PC-3 (cell line): ENCODE results near the gene SYCP3. TPM values are rescaled to one million over a fixed set of nuclear protein-coding genes. Genes with fewer than 3 reads are reported as not detected.

Experiments used
- ATAC-seq: fragments of 200-7000 bp; cut with Tn5 transposase; 2 replicates; pipeline ENCODE4 v1.9.1; 2020; ENCODE audit warnings: mild to moderate bottlenecking, moderate library complexity
- BruUV-seq: library from RNA; stranded (reverse); fragments of 400-500 nt; replicated peaks from 2 replicates; lab custom pipeline; 2021; lab: Mats Ljungman, UMichigan
- CTCF ChIA-PET: fragments of 300-600 bp; sonication (Branson Sonifier 250); formaldehyde crosslinking; loops from one replicate; lab custom pipeline; 2022; ENCODE audit warnings: antibody characterized with exemption; lab: Charles Lee
- POLR2A ChIA-PET: fragments of 300-600 bp; sonication (Branson Sonifier 250); formaldehyde crosslinking; loops from one replicate; lab custom pipeline; 2022; ENCODE audit warnings: antibody characterized with exemption; ENCODE audit not compliant: unreplicated experiment; lab: Charles Lee
- DNase-seq: peaks from one replicate; pipeline ENCODE4 v3.0.0-alpha.2; 2015
- H2AFZ ChIP-seq: fragments of 300-600 bp; sonication (generic); 2 replicates; pipeline ENCODE4 v1.6.0; 2016; ENCODE audit warnings: antibody characterized with exemption, low read length
- H3F3A ChIP-seq: fragments of 300-600 bp; sonication (generic); one replicate; pipeline ENCODE4 v1.6.0; 2017; ENCODE audit warnings: antibody characterized with exemption, low read length, control low read depth, mild to moderate bottlenecking; ENCODE audit not compliant: unreplicated experiment
- H3K27ac ChIP-seq: fragments of 300-600 bp; sonication (generic); 2 replicates; pipeline ENCODE4 v1.5.1; 2016; ENCODE audit warnings: mild to moderate bottlenecking, low read length
- H3K27me3 ChIP-seq: fragments of 300-600 bp; sonication (generic); 2 replicates; pipeline ENCODE4 v1.6.1; 2016; ENCODE audit warnings: low read length, mixed read lengths
- H3K36me3 ChIP-seq: fragments of 300-600 bp; sonication (generic); 2 replicates; pipeline ENCODE4 v1.6.1; 2016; ENCODE audit warnings: low read depth, mixed run types, low read length, mixed read lengths
- H3K4me1 ChIP-seq: fragments of 300-600 bp; sonication (generic); 2 replicates; pipeline ENCODE4 v1.5.1; 2016; ENCODE audit warnings: low read length; ENCODE audit not compliant: insufficient read depth
- H3K4me2 ChIP-seq: fragments of 300-600 bp; sonication (generic); 2 replicates; pipeline ENCODE4 v1.6.0; 2016; ENCODE audit warnings: low read length
- H3K4me3 ChIP-seq: fragments of 300-600 bp; sonication (generic); 2 replicates; pipeline ENCODE4 v1.5.1; 2016; ENCODE audit warnings: mild to moderate bottlenecking, low read length, mixed read lengths
- H3K79me2 ChIP-seq: fragments of 300-600 bp; sonication (generic); 2 replicates; pipeline ENCODE4 v1.6.1; 2017; ENCODE audit warnings: low read length, mixed read lengths
- H3K9ac ChIP-seq: fragments of 300-600 bp; sonication (generic); 2 replicates; pipeline ENCODE4 v1.6.0; 2016; ENCODE audit warnings: mild to moderate bottlenecking, low read length
- H3K9me2 ChIP-seq: fragments of 300-600 bp; sonication (generic); replicated peaks from 2 replicates; pipeline ENCODE4 v1.6.1; 2016; ENCODE audit warnings: mixed run types, low read length, mixed read lengths
- H3K9me3 ChIP-seq: fragments of 300-600 bp; sonication (generic); 2 replicates; pipeline ENCODE4 v1.6.1; 2016; ENCODE audit warnings: low read length, mixed read lengths
- H4K20me1 ChIP-seq: fragments of 300-600 bp; sonication (generic); 2 replicates; pipeline ENCODE4 v1.6.1; 2016; ENCODE audit warnings: low read length, mixed read lengths
- CTCF ChIP-seq: fragments of 300-600 bp; sonication (generic); conservative IDR thresholded peaks from 2 replicates; pipeline ENCODE4 v1.5.1; 2017; ENCODE audit warnings: antibody characterized with exemption, low read depth, mild to moderate bottlenecking, low read length
- EZH2 ChIP-seq: fragments of 300-600 bp; sonication (generic); IDR thresholded peaks from one replicate; pipeline ENCODE4 v1.6.1; 2017; ENCODE audit warnings: antibody characterized with exemption, mild to moderate bottlenecking, low read length; ENCODE audit not compliant: unreplicated experiment
- EZH2phosphoT487 ChIP-seq: fragments of 300-600 bp; sonication (generic); IDR thresholded peaks from 2 replicates; pipeline ENCODE4 v1.6.1; 2018; ENCODE audit warnings: mild to moderate bottlenecking, antibody characterized with exemption, low read length, borderline replicate concordance
- intact Hi-C: fragments of 100-400 bp; cut with micrococcal nuclease; formaldehyde crosslinking; loops from 2 replicates; pipeline ENCODE4 v1.9.0; 2023
- total RNA-seq: library from RNA; depleted of rRNA; stranded (reverse); fragments of >200 nt; gene quantifications from 2 replicates; pipeline ENCODE4 v1.2.3, GENCODE V29; 2014

SYCP3 gene
- total RNA-seq, 1 experiment from 2014 or later = not detected

- POLR2A ChIA-PET = interaction anchor here (0.6 kb wide), 2 partner anchors 363 to 1732 kb away, joined by 3 read pairs; no protein-coding TSS in a partner anchor
- Histone ChIP-seq H3K9ac (no peak overlapping the region), H3K9me3 (no peaks in the 10 kb centered on the region), H3K79me2 (no peaks in the 10 kb centered on the region), H3K9me2 (no peaks in the 10 kb centered on the region), H3K27me3 (no peaks in the 10 kb centered on the region), H3K4me1 (no peaks in the 10 kb centered on the region), H3K27ac (no peak overlapping the region), H3K4me2 (no peak overlapping the region), H4K20me1 (no peaks in the 10 kb centered on the region), H3K36me3 (no peaks in the 10 kb centered on the region; the same call in 1 of the 2 replicates), H3K4me3 (no peak overlapping the region), H3F3A (no peaks in the 10 kb centered on the region), H2AFZ (no peak overlapping the region)
- TF ChIP-seq CTCF = no peak
- no peak for TF ChIP-seq EZH2phosphoT487
- TF ChIP-seq EZH2 = no peak
- intact Hi-C loops = loop anchor here (5.0 to 10.0 kb wide), 4 partner anchors 360 to 1775 kb away; partner anchors contain the start of gene IGF1
- CTCF ChIA-PET = interaction anchor here (0.5 to 0.7 kb wide), 4 partner anchors 56 to 346 kb away, joined by 3 to 4 read pairs (median 4); no protein-coding TSS in a partner anchor
- no peak for DNase-seq
- BruUV-seq = no TSS peak
- ATAC-seq = peak; percentile 56
These were observed 32.9 kb upstream of the SYCP3 start for GRCh38 chr12:101772012-101772775.

GRCh38 chr12:101769865-101770264 lies 30.6 kb upstream of the SYCP3 start:
- no peaks in the 10 kb centered on the region for H3K27me3 ChIP-seq
- BruUV-seq = no TSS peak
- intact Hi-C loops = loop anchor here (5.0 to 10.0 kb wide), 4 partner anchors 358 to 1777 kb away; partner anchors contain the start of gene IGF1
- H3K79me2 ChIP-seq = no peaks in the 10 kb centered on the region
- H3K27ac ChIP-seq = no peak overlapping the region
- TF ChIP-seq EZH2phosphoT487 (no peak), EZH2 (no peak), CTCF (no peak)
- H3K9me2 ChIP-seq = no peaks in the 10 kb centered on the region
- DNase-seq = no peak
- no peak for ATAC-seq
- no peak overlapping the region for H3K4me3 ChIP-seq
- H2AFZ ChIP-seq = no peak overlapping the region
- H3F3A ChIP-seq = no peaks in the 10 kb centered on the region
- ChIA-PET CTCF (no interaction called here), POLR2A (no interaction called here)
- H3K9ac ChIP-seq = no peak overlapping the region
- H3K36me3 ChIP-seq = no peaks in the 10 kb centered on the region; the same call in 1 of the 2 replicates
- no peak overlapping the region for H3K4me2 ChIP-seq
- no peaks in the 10 kb centered on the region for H4K20me1 ChIP-seq
- 0 out of 2 replicates have a peak, but pooled peaks cover 1% of the 10 kb centered on the region for H3K4me1 ChIP-seq
- no peaks in the 10 kb centered on the region for H3K9me3 ChIP-seq

GRCh38 chr12:101768781-101769180 lies 29.5 kb upstream of the SYCP3 start:
- Histone ChIP-seq H3K9ac (no peak overlapping the region), H3K27me3 (no peaks in the 10 kb centered on the region), H3K4me2 (no peak overlapping the region), H3K4me3 (no peak overlapping the region), H4K20me1 (no peaks in the 10 kb centered on the region), H3K36me3 (no peaks in the 10 kb centered on the region; the same call in 1 of the 2 replicates), H3K27ac (no peak overlapping the region), H3K79me2 (no peaks in the 10 kb centered on the region), H3F3A (no peaks in the 10 kb centered on the region), H3K4me1 (peaks cover 9% of the 10 kb centered on the region; the same call in 1 of the 2 replicates), H3K9me3 (no peaks in the 10 kb centered on the region), H2AFZ (no peak overlapping the region), H3K9me2 (no peaks in the 10 kb centered on the region)
- ChIA-PET CTCF (no interaction called here), POLR2A (no interaction called here)
- TF ChIP-seq EZH2phosphoT487 = no peak
- TF ChIP-seq EZH2 = no peak
- TF ChIP-seq CTCF = no peak
- DNase-seq (no peak), ATAC-seq (no peak)
- BruUV-seq = no TSS peak
- intact Hi-C loops = no loop called here
